H1 (cell line): ENCODE data around the gene BTD. TPM values are rescaled to one million over a fixed set of nuclear protein-coding genes. Genes with fewer than 3 reads are reported as not detected.

ENCODE experiments used
- SIRT6 ChIP-seq: IDR thresholded peaks from one replicate; pipeline ENCODE4 v1.7.1; 2012; ENCODE audit warnings: low read length, inconsistent platforms
- polyA plus RNA-seq, 7 experiments: library from polyadenylated mRNA; depleted of rRNA in 3 of 7; stranded (reverse) in 5 of 7; unstranded in 2 of 7; fragments of >200 nt in 5 of 7; fragments of 200-250 nt in 2 of 7; gene quantifications; 1 replicate in 5 of 7; 2 replicates in 1 of 7; 4 replicates in 1 of 7; pipeline versions ENCODE4 v1.2.1 to v1.2.3, GENCODE V29; 2011 to 2013; ENCODE audit warnings: missing spikeins in 2 of 7, mixed read lengths in 2 of 7
- total RNA-seq: library from RNA; stranded (reverse); fragmentation: NEBNext Ultra II Directional; extraction: Animal tissue kit (Norgen Biotek cat#: 25700); gene quantifications from 2 replicates; pipeline ENCODE4 v1.2.1, GENCODE V29; 2021
- TF ChIP-seq, protein P1 (sequence below): fragments of 300-600 bp; sonication (generic); IDR thresholded peaks from 2 replicates; pipeline ENCODE4 v1.7.1; 2012; ENCODE audit warnings: low read length, moderate library complexity, mild to moderate bottlenecking, inconsistent platforms; ENCODE audit not compliant: insufficient replicate concordance

Gene BTD
- total and polyA plus RNA-seq, 2 of the 8 experiments (the other 6 are each of a cell fraction or from before 2014, with no cell fraction given) = 21.8 to 36.7 TPM

DNA sequence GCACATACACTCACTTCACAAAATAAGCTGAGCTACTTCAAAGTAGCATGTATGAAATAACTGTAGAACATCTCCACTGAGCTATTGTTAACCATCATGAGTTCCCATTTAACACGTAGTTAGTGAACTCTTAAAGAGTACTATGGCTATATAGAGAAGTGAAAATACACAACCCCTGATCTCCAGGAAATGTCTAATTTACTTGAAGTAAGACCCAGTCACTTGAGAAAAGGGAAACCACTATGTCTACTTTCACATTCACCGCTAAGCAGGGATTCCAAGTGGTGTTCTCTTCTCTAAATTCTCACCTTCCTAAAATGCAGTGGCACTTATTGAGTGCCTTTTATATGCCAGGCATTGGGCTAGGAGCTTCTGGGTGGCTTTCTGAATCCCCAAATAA is 45.0 kb upstream of the BTD start (continued):
- TF ChIP-seq, protein P1, sequence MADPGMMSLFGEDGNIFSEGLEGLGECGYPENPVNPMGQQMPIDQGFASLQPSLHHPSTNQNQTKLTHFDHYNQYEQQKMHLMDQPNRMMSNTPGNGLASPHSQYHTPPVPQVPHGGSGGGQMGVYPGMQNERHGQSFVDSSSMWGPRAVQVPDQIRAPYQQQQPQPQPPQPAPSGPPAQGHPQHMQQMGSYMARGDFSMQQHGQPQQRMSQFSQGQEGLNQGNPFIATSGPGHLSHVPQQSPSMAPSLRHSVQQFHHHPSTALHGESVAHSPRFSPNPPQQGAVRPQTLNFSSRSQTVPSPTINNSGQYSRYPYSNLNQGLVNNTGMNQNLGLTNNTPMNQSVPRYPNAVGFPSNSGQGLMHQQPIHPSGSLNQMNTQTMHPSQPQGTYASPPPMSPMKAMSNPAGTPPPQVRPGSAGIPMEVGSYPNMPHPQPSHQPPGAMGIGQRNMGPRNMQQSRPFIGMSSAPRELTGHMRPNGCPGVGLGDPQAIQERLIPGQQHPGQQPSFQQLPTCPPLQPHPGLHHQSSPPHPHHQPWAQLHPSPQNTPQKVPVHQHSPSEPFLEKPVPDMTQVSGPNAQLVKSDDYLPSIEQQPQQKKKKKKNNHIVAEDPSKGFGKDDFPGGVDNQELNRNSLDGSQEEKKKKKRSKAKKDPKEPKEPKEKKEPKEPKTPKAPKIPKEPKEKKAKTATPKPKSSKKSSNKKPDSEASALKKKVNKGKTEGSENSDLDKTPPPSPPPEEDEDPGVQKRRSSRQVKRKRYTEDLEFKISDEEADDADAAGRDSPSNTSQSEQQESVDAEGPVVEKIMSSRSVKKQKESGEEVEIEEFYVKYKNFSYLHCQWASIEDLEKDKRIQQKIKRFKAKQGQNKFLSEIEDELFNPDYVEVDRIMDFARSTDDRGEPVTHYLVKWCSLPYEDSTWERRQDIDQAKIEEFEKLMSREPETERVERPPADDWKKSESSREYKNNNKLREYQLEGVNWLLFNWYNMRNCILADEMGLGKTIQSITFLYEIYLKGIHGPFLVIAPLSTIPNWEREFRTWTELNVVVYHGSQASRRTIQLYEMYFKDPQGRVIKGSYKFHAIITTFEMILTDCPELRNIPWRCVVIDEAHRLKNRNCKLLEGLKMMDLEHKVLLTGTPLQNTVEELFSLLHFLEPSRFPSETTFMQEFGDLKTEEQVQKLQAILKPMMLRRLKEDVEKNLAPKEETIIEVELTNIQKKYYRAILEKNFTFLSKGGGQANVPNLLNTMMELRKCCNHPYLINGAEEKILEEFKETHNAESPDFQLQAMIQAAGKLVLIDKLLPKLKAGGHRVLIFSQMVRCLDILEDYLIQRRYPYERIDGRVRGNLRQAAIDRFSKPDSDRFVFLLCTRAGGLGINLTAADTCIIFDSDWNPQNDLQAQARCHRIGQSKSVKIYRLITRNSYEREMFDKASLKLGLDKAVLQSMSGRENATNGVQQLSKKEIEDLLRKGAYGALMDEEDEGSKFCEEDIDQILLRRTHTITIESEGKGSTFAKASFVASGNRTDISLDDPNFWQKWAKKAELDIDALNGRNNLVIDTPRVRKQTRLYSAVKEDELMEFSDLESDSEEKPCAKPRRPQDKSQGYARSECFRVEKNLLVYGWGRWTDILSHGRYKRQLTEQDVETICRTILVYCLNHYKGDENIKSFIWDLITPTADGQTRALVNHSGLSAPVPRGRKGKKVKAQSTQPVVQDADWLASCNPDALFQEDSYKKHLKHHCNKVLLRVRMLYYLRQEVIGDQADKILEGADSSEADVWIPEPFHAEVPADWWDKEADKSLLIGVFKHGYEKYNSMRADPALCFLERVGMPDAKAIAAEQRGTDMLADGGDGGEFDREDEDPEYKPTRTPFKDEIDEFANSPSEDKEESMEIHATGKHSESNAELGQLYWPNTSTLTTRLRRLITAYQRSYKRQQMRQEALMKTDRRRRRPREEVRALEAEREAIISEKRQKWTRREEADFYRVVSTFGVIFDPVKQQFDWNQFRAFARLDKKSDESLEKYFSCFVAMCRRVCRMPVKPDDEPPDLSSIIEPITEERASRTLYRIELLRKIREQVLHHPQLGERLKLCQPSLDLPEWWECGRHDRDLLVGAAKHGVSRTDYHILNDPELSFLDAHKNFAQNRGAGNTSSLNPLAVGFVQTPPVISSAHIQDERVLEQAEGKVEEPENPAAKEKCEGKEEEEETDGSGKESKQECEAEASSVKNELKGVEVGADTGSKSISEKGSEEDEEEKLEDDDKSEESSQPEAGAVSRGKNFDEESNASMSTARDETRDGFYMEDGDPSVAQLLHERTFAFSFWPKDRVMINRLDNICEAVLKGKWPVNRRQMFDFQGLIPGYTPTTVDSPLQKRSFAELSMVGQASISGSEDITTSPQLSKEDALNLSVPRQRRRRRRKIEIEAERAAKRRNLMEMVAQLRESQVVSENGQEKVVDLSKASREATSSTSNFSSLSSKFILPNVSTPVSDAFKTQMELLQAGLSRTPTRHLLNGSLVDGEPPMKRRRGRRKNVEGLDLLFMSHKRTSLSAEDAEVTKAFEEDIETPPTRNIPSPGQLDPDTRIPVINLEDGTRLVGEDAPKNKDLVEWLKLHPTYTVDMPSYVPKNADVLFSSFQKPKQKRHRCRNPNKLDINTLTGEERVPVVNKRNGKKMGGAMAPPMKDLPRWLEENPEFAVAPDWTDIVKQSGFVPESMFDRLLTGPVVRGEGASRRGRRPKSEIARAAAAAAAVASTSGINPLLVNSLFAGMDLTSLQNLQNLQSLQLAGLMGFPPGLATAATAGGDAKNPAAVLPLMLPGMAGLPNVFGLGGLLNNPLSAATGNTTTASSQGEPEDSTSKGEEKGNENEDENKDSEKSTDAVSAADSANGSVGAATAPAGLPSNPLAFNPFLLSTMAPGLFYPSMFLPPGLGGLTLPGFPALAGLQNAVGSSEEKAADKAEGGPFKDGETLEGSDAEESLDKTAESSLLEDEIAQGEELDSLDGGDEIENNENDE = no peak
- no peak for TF ChIP-seq SIRT6
